Endometrium (tissue), 2 donors: ENCODE data around the gene ZHX3.

ENCODE experiments used
- FAIRE-seq: peaks from 2 replicates; lab custom pipeline; 2012; peaks lifted over from hg19 to GRCh38; lab: Jason Lieb, UNC
- donor health status: control.
- donor health status: control.

The ZHX3 gene

DNA sequence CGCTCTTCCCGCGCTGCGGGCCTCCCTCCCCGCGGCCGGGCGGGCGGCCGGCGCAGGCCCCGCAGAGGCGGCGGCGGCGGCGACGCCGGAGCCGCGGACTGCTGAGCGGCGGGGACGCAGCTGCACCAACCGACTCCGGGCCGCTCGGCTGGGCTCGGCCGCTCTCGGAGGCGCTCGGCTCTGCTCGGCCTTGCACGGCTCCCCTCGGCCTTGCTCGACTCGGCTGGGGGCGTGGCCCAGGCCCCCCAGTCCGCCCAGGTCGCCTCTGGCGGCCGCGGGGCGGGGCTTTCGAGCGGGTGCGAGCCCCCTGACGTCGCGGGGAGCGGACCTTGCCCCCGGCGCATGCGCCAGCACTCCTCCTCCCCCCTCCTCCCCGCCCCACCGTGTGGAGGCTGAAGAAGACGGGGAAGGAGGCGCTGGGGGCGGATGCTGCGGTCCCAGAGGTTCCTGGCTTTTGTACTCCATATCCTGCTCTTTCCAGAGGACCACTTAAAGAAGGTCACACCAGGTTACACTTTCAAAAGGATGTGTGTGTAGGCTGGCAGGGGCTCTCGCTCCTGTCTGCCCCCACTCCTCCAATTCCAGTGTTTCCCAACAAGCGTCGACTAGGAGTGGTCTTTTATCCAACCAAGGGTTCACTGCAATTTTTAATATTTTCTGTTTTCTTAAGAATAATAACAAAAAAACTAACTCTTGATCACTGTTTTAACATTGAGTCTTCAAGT, at the start of gene ZHX3:
ZHX3 (minus strand) TSS at position 186 of the 725 bp plus-strand sequence. CDS start 112,815 bp downstream, outside the sequence.
- no peak for FAIRE-seq

DNA sequence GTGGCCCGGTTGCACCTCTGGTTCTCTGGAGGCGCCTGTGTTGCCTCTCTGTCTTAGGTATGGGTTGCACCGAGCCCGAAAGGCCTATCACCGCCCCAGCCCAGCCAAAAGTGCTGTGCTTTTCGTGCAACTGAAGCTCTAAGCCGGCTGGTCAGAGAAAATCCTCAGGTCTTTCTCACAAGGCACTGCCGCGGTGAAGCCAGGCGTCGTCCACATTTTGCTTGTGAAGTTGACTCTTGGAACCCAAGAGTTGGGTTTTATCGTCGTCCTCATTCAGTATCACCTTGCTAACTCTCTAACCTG, 49.8 kb upstream of the ZHX3 start:
- FAIRE-seq = no peak

DNA sequence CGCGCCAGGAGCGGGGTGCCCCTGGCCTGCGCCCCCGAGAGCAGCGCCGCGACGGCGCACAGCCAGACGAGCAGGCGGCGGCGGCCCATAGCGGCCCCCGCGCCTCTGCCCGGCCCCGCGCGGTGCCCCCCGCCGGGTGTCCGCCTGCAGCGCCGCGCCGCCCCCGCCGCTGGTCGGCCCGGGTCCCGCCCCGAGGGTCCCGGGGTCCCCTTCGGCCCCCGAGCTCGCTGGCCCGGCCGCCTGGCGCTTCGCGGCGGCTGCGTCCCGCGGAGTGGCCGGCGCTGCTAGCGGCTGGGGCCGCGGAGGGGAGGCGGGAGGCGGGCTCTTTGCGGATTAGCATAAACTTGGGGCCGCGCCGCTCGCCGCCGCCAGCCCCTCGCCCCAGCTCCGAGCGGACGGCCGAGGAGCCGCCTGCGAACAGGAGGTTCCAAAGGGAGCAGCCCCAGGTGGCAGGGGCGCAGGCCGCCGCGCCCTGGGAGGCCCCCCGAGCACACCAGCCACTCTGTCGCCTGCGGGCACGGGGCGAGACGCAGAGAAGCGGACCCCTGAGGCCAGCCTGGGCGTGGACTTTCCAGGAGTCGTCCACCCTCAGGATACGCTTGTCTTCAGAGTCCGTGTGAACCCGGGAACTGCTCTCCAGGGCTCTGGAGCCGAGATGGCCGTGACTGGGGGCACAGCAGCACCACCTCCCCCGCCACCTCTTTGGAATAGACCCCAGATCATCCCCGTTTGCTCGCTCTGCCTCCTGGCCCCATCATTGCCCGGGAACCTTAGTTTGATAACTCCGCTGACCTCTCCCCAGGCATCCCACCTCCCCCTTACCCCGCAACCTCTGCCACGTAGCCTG, 49.2 kb upstream of the ZHX3 start, which contains the start of gene EMILIN3:
EMILIN3 (minus strand) TSS at position 273 of the 847 bp plus-strand sequence; CDS start at position 89, 184 bp downstream.
- FAIRE-seq = no peak

- no peak for FAIRE-seq
Measured at GRCh38 chr20:41365777-41366545, 48.4 kb upstream of the ZHX3 start.

GRCh38 chr20:41364967-41365765, 47.6 kb upstream of the ZHX3 start:
- no peak for FAIRE-seq

DNA sequence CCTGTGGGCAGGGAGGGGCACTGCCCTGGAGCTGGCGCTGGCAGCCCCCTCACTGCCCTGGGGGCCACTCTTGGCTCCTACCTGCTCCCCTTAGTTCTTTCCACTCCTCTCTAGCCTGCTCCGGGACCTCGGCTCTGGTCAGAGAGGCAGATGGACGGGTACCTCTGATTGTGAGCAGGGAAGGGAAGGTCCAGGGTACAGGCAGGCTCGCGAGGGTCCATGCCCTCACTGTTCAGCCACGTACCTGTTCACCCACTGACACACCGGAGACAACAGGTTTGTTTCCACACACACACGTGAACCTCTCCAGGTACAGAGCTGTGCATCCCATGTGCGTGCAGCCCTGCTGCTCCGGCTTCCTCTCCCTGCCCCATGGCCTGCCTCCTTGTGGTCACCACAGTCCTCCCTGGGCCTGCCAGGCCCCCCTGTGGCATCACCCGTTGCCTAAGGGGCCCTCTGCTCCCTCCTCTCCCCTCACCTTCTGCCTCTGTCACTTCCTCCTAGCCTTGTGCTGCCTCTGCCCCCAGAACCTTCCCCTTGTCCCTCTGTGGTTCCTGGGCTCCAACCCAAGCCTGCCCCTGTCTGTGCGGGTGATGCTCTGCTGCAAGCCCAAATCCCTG, 46.8 kb upstream of the ZHX3 start:
- FAIRE-seq = no peak

DNA sequence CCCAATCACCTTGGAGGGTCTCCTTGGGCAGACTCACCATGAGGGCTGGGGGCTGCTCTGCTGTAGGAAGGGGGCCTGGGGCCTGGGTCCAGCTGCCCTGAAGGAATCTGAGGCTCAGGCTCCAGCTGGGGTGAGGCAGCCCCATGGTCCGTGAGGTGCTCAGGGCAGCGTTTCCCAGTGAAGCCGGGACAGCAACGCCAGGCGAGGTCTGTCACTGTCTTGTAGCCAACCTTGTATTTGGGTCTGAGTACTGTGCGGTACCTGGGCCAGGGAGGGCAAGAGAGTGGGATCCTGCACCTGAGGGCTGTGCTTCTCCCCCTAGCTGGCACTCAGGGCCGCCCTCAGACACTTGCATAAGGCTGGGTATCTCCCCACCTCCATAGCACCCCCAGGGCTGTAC, 46.1 kb upstream of the ZHX3 start:
- FAIRE-seq = no peak

DNA sequence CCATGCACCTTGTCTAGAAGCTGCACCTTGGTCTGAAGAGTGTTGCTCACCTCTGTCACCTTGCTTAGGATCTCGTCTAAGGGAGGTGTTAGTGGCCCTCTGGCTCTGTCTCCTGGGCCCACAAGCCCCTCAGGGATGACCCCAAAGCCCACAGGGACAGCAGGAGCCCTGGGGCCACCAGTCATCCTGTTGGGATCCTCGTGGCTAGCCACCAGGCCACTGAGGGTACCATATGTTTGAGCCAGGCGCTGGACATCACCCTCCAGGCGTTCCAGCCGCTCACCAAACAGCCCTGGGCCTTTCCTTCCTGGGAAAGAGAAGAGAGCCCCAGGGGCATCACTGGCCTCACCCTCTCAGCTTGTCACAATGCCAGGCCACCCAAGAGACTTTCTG, 45.2 kb upstream of the ZHX3 start:
- no peak for FAIRE-seq

- no peak for FAIRE-seq
Measured at GRCh38 chr20:41361757-41362747, 44.5 kb upstream of the ZHX3 start.

DNA sequence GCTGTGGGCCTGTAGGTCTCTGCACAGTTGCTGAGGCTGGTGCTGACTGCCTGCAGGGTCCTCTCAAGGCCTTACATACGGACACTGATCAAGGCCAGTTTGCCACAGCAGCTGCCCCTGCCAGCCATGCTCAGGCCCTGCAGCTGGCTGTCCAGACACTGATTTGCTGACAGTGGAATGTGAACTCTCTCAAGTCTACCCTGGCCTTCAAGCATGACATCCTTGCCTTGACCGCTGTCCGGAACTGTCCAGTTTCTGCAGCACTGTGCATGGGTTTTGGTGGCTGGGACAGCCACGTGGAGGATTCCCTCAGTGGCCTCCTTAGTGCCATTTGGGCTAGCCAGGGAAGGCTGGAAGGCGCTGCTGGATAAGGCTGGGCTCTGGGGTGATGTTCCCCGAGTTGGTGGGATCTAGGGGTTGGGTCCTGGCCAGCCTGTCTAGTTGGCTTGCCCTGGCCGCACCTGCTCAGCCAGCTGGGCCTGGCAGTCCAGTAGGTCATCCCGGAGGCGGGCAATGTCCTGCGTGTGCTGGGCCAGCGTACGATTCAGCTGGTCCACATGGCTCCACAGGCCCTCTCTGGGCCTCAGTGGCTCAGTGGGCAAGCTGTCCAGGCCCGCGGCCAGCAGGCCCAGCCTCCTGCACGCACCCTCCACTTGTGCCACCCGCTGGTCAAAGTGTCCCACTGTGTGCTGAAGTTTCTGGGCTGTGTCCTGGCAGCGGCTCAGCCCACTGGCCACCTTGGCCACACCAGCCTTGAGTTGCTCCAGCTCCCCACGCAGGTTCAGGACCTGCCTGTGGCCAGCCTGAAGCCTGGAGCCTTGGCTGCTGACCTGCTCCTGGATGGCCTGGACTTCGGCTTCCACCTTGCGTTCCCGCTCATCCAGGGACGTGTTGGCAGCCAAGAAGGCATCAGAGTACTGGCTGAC, 43.6 kb upstream of the ZHX3 start:
- FAIRE-seq = no peak

DNA sequence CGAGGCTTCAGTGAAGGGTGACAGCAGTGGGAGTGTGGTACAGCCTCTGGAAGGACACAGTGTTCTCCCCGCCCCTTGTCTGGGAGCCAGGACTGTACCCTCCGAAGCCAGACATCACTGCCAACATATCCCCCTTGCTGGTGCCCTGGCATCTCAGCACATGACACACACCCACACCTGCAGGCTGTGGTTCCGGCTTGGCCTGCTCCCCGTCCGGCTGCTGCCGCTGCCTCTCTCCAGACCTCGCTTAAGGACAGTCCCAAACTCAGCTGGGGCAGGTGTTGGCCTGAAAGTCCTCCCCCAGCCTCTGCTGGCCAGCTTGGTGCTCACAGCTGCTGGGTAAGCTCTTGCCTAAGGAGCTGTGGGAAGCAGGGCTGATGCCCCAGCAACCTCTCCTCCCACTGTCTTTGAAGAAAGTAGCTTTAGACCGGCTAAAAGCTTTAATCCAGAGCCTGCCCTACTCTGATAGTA, 42.0 kb upstream of the ZHX3 start:
- FAIRE-seq = no peak

DNA sequence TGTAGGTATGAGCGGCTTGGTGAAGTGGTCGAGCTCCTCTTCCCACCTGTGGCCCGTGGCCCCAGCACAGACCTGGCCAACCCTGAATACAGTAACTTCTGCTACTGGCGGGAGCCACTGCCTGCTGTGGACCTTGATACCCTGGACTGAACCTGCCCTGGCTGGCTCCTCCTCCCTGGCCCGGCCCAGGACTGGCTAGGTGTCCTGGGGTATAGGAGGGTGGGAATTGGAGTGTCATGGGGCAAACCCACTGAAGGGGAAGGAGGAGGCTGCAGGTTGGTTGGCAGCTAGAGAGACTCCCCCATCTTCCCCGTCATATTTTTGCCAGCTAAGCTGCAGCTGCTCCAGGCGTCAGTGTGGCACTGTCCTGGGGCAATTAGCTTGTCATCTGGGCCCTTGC, 41.2 kb upstream of the ZHX3 start:
- FAIRE-seq = no peak

- FAIRE-seq = no peak
Measured at GRCh38 chr20:41358230-41358629, 40.7 kb upstream of the ZHX3 start.

GRCh38 chr20:41357424-41358163, 40.1 kb upstream of the ZHX3 start:
- no peak for FAIRE-seq

- no peak for FAIRE-seq
Measured at GRCh38 chr20:41356951-41357350, 39.4 kb upstream of the ZHX3 start.

DNA sequence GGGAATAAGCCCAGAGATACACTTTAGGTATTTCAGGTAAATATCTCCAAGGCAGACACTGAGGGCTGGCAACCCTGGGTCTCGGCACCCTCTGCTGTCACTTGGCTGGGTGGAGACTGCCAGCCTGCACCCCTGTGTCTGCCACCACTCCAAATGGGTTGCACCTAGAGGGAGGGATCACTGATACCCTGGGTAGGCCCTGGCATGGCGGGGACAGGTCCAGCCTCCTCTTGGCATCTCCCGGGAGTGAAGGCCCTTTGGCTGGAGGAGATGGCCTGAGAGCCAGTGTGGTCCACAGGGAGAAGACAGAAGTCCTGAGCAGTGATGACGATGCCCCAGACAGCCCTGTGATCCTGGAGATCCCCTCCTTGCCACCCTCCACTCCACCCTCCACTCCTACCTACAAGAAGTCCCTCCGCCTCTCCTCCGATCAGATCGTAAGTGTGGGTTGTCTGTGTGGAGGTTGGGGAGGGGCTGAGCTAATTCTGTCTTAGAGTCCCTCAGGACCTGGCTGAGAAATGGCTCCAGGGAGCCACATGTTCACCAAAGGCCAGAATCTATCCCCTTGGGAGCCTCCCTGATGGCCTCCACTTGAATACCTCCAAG, 38.2 kb upstream of the ZHX3 start:
- FAIRE-seq = no peak

- FAIRE-seq = no peak
Measured at GRCh38 chr20:41355192-41355591, 37.7 kb upstream of the ZHX3 start.

DNA sequence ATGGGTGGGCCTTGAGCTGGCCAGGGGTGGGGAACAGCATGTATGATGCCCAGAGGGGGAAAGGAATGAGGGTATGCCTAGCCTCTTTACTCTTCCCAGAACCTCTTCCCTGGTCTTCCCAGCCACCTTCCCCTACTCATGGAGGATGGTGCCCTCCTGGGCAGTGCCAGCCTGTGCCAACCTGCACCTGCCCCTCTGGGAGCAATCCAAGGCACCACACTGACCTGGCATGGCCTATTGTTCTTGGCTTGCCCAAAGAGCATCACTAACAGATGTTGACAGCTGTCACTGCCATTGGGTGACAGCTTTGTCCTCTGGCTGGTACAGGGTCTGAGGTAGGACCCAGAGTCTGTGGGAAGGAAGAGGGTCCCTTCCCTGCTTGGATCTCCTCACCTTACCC, 36.0 kb upstream of the ZHX3 start:
- FAIRE-seq = no peak
